Measurements from ENCODE around the gene SLC22A23. TPM values are rescaled to one million over a fixed set of nuclear protein-coding genes. Genes with fewer than 3 reads are reported as not detected.

SLC22A23 gene
- total and polyA plus RNA-seq, 2 donors (not counting 1 experiment from before 2014, with no cell fraction given): 0.18 to 1.4 TPM

DNA sequence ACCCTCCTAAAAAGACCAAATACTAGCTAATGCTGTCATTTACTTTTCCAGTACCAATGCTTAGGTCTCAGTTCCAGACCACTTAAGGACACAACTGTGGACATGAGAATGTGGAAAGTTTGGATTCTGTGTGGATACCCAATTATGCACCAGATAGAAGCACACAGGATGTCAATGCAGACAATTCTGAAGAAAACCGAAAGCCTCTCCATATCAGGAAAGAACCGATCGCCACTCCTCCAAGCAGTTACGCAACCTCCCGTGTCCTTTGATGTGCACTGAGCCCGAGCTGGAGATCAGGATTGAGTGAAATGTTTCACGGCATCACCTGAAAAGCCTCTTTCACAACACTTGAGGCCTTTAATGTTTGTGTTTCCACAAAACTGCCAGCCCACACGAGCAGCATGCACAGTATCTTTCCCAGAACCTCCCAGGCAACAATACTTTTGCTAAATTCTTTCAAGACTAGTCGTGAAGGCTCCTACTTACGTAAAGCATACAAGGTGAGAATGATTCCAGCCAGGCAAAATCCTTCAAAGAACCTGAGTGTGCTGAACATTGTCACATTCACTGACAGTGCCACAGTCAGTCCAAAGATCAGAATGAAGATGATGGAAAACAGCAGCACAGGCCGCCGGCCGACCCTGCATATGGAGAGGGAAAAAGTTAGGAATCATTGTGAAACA lies 47.0 kb downstream of the SLC22A23 start:
- intact Hi-C loops (cut with micrococcal nuclease): loop anchor here (5.0 kb wide), 1 partner anchor 133 kb away; no protein-coding TSS in a partner anchor
- peaks cover 6% of the 10 kb centered on the region for H3K4me1 Mint-ChIP-seq
- H3K9me3 ChIP-seq (ENCODE audit: control extremely low read depth in 1 of 3, control insufficient read depth in 2 of 3, insufficient read depth in 1 of 3, low read length in 2 of 3): peaks cover 0 to 3% (median 0%) of the 10 kb centered on the region in 3 donors
- POLR2A ChIA-PET: no interaction called here
- H3K27ac ChIP-seq (ENCODE audit: low read length in 2 of 2): no peak overlapping the region
- H3K27ac Mint-ChIP-seq: no peak overlapping the region
- CTCF ChIA-PET: interaction anchor here (1.0 to 1.9 kb wide), 3 partner anchors 13 to 322 kb away, joined by 3 to 6 read pairs (median 5); no protein-coding TSS in a partner anchor
- H3K4me1 ChIP-seq (ENCODE audit: control insufficient read depth in 2 of 2, insufficient read depth in 2 of 2, low read length in 2 of 2): peaks cover 0 to 5% of the 10 kb centered on the region in 2 donors
- ATAC-seq (ENCODE audit: low read depth) (no peak), DNase-seq (no peak)
- H3K36me3 ChIP-seq (replicated peaks in 1 of 2; ENCODE audit: control extremely low read depth in 1 of 2, control insufficient read depth in 1 of 2, extremely low read depth in 1 of 2, insufficient read depth in 2 of 2, low read length in 1 of 2): no peaks in the 10 kb centered on the region
- H4K20me1 ChIP-seq (ENCODE audit: control insufficient read depth, insufficient read depth, low read length, poor library complexity, severe bottlenecking): no peaks in the 10 kb centered on the region
- peaks cover 6% of the 10 kb centered on the region for H3K27me3 Mint-ChIP-seq
- H3K4me3 ChIP-seq (ENCODE audit: control extremely low read depth in 1 of 5, extremely low read depth in 1 of 5, insufficient read depth in 1 of 5, low read depth in 2 of 5, low read length in 4 of 5): no peak overlapping the region
- H3K4me2 ChIP-seq (replicated peaks; ENCODE audit: low read depth, low read length, poor library complexity, severe bottlenecking): no peak overlapping the region
- TF ChIP-seq EZH2 (IDR thresholded peaks at IDR 0.05; ENCODE audit: borderline replicate concordance, insufficient read depth, low read depth, low read length, poor library complexity, severe bottlenecking) (no peak), CTCF (IDR thresholded peaks at IDR 0.05) (no peak)
- H3K27me3 ChIP-seq (replicated peaks in 1 of 4; ENCODE audit: control extremely low read depth in 1 of 4, control insufficient read depth in 3 of 4, insufficient read depth in 4 of 4, low read length in 3 of 4): no peaks in the 10 kb centered on the region
- H3K79me2 ChIP-seq (ENCODE audit: control insufficient read depth, insufficient read depth, low read length): no peaks in the 10 kb centered on the region
- H3K9me3 Mint-ChIP-seq (ENCODE audit: insufficient read depth): no peaks in the 10 kb centered on the region
- 91% methylated on average over 10 of the region's 13 CpGs for WGBS (ENCODE audit: insufficient coverage)
- H2AFZ ChIP-seq (ENCODE audit: insufficient read depth, low read depth, low read length, poor library complexity, severe bottlenecking): no peak overlapping the region
- H3K9ac ChIP-seq (ENCODE audit: low read length): no peak overlapping the region
- no peak overlapping the region for H3K4me3 Mint-ChIP-seq

GRCh38 chr6:3408665-3409064 lies 48.2 kb downstream of the SLC22A23 start:
- H3K4me2 ChIP-seq (replicated peaks; ENCODE audit: low read depth, low read length, poor library complexity, severe bottlenecking): no peak overlapping the region
- peaks cover 2 to 5% of the 10 kb centered on the region in 2 donors for H3K4me1 ChIP-seq (ENCODE audit: control insufficient read depth in 2 of 2, insufficient read depth in 2 of 2, low read length in 2 of 2)
- no peak overlapping the region for H3K9ac ChIP-seq (ENCODE audit: low read length)
- H3K4me3 ChIP-seq (ENCODE audit: control extremely low read depth in 1 of 5, extremely low read depth in 1 of 5, insufficient read depth in 1 of 5, low read depth in 2 of 5, low read length in 4 of 5): no peak overlapping the region
- H3K27me3 ChIP-seq (replicated peaks in 1 of 4; ENCODE audit: control extremely low read depth in 1 of 4, control insufficient read depth in 3 of 4, insufficient read depth in 4 of 4, low read length in 3 of 4): no peaks in the 10 kb centered on the region
- H3K27ac Mint-ChIP-seq: no peak overlapping the region
- H3K9me3 ChIP-seq (ENCODE audit: control extremely low read depth in 1 of 3, control insufficient read depth in 2 of 3, insufficient read depth in 1 of 3, low read length in 2 of 3): peaks cover 0 to 3% (median 0%) of the 10 kb centered on the region in 3 donors
- ATAC-seq (ENCODE audit: low read depth) (no peak), DNase-seq (no peak)
- H3K27me3 Mint-ChIP-seq: peaks cover 11% of the 10 kb centered on the region
- no peak overlapping the region for H2AFZ ChIP-seq (ENCODE audit: insufficient read depth, low read depth, low read length, poor library complexity, severe bottlenecking)
- H3K79me2 ChIP-seq (ENCODE audit: control insufficient read depth, insufficient read depth, low read length): no peaks in the 10 kb centered on the region
- ChIA-PET POLR2A (no interaction called here), CTCF (interaction anchor here (1.0 kb wide), 1 partner anchor 55 kb away, joined by 3 read pairs; no protein-coding TSS in a partner anchor)
- no peaks in the 10 kb centered on the region for H4K20me1 ChIP-seq (ENCODE audit: control insufficient read depth, insufficient read depth, low read length, poor library complexity, severe bottlenecking)
- no peaks in the 10 kb centered on the region for H3K9me3 Mint-ChIP-seq (ENCODE audit: insufficient read depth)
- H3K36me3 ChIP-seq (replicated peaks in 1 of 2; ENCODE audit: control extremely low read depth in 1 of 2, control insufficient read depth in 1 of 2, extremely low read depth in 1 of 2, insufficient read depth in 2 of 2, low read length in 1 of 2): no peaks in the 10 kb centered on the region
- H3K4me1 Mint-ChIP-seq: peaks cover 11% of the 10 kb centered on the region
- WGBS (ENCODE audit: insufficient coverage): 93% methylated on average over 6 of the region's 7 CpGs
- TF ChIP-seq CTCF (IDR thresholded peaks at IDR 0.05) (no peak), EZH2 (IDR thresholded peaks at IDR 0.05; ENCODE audit: borderline replicate concordance, insufficient read depth, low read depth, low read length, poor library complexity, severe bottlenecking) (no peak)
- no peak overlapping the region for H3K4me3 Mint-ChIP-seq
- intact Hi-C loops (cut with micrococcal nuclease): no loop called here
- H3K27ac ChIP-seq (ENCODE audit: low read length in 2 of 2): no peak overlapping the region
